GM19099 (cell line): Measurements from ENCODE around the gene OTP.

Experiments used
- POLR2A ChIP-seq: IDR thresholded peaks from 3 replicates; pipeline ENCODE4 v1.6.1; 2011; ENCODE audit warnings: low read depth; ENCODE audit not compliant: insufficient read length; ENCODE audit errors: extremely low read depth

Gene OTP

DNA sequence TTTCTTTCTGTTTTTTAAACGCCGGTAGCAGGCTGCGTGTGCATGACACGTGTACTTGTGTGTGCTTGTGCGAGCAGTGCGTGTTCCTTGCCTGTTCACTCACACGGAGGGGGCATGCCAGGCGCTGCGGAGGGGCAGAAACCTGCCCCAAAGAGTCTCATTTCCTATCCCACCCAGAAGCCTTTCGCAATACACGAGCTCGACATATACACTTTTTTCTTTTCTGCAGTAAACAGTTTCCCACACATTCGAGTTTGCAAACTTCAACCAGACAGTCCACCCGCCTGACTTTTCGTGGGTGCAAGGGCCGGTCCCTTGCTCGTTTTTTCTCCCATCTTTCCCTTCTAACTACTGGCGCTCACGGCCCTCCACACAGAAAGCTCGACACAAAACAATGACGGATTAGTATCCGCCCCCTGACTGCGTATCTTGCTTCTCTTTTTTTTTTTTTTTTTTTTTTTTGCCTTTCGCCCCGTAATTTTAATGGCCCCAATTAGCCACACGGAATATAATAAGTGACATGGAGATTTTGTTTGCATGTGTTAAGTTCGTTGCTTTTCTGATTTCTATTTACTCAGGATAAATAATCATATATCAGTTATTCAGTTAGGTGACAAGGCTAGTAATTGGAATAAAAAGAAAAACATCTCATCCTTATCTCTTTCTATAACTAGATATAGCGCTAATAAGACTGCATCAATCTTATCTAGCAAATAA, 5.3 kb upstream of the OTP start:
- no peak for TF ChIP-seq POLR2A

- no peak for TF ChIP-seq POLR2A
Observed at GRCh38 chr5:77642738-77643653, 4.5 kb upstream of the OTP start.

GRCh38 chr5:77641963-77642737, 3.6 kb upstream of the OTP start:
- TF ChIP-seq POLR2A: no peak

DNA sequence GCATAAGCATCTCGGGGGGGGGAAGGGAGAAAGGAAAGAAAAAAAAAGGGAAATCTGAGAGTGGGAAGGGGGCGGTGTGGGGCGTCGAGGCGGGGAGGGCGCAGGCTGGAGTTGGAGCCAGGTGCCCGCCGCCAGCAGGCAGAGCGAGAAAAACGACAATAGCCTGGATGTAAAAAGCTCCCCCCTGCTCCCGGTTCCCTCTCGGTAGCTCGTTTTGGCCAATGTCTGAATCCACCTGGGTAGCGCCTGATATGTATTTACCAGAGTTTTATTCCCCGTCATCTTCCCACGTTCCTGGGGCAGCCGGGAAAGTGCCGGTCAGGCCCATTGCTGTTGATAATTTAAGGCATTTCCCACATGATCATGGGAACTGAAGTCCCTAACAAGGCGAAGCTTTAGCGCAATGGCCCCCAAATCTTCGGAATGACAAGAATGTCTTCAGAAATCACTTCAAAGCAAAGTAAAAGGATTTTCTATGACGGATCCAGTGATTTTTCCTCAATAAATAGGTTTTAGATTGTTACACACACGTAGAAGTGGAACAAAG, 3.0 kb upstream of the OTP start:
- no peak for TF ChIP-seq POLR2A

- no peak for TF ChIP-seq POLR2A
Observed at GRCh38 chr5:77640589-77641396, 2.3 kb upstream of the OTP start.

- no peak for TF ChIP-seq POLR2A
Observed at GRCh38 chr5:77638763-77639671, 504 bp upstream of the OTP start.

- no peak for TF ChIP-seq POLR2A
Observed at GRCh38 chr5:77637170-77637997, 1.1 kb downstream of the OTP start.

GRCh38 chr5:77636641-77637169, 1.8 kb downstream of the OTP start:
- no peak for TF ChIP-seq POLR2A

GRCh38 chr5:77635917-77636640, 2.4 kb downstream of the OTP start:
- TF ChIP-seq POLR2A: no peak

GRCh38 chr5:77635067-77635916, 3.2 kb downstream of the OTP start:
- no peak for TF ChIP-seq POLR2A

GRCh38 chr5:77633709-77634108, 4.8 kb downstream of the OTP start:
- no peak for TF ChIP-seq POLR2A
